H9 (cell line): ENCODE data around the gene C16orf90. TPM values are rescaled to one million over a fixed set of nuclear protein-coding genes. Genes with fewer than 3 reads are reported as not detected.
"Not testable (repeated sequence)": the region's sequence is repeated elsewhere in the genome, so short reads cannot be mapped to it uniquely, and the experiment has no call there.

Experiments used
- DNase-seq: peaks from one replicate; pipeline ENCODE4 v3.0.0-alpha.2; 2017
- H2AFZ ChIP-seq: one replicate; pipeline ENCODE4 v1.6.1; 2013; ENCODE audit warnings: mild to moderate bottlenecking, low read length, control low read depth, moderate library complexity
- H2AK5ac ChIP-seq: 2 replicates; pipeline ENCODE4 v1.6.1; 2013; ENCODE audit warnings: low read length, control low read depth, mixed read lengths; ENCODE audit not compliant: insufficient read length
- H2BK120ac ChIP-seq: one replicate; pipeline ENCODE4 v1.6.1; 2013; ENCODE audit warnings: low read depth, mild to moderate bottlenecking, low read length, control low read depth, inconsistent platforms; ENCODE audit not compliant: poor library complexity, severe bottlenecking
- H2BK12ac ChIP-seq: 2 replicates; pipeline ENCODE4 v1.6.1; 2013; ENCODE audit warnings: low read length, control low read depth, mixed read lengths, low read depth; ENCODE audit not compliant: insufficient read length
- H2BK15ac ChIP-seq: 2 replicates; pipeline ENCODE4 v1.6.1; 2013; ENCODE audit warnings: low read depth, low read length, control low read depth
- H2BK20ac ChIP-seq: one replicate; pipeline ENCODE4 v1.6.1; 2013; ENCODE audit warnings: low read depth, mild to moderate bottlenecking, low read length, control low read depth, inconsistent platforms; ENCODE audit not compliant: poor library complexity, severe bottlenecking
- H2BK5ac ChIP-seq: 2 replicates; pipeline ENCODE4 v1.6.1; 2013; ENCODE audit warnings: low read length, control low read depth, mixed read lengths; ENCODE audit not compliant: insufficient read length
- H3K14ac ChIP-seq: 2 replicates; pipeline ENCODE4 v1.6.1; 2013; ENCODE audit warnings: low read length, control low read depth; ENCODE audit not compliant: insufficient read depth
- H3K18ac ChIP-seq: 2 replicates; pipeline ENCODE4 v1.6.1; 2013; ENCODE audit warnings: low read depth, mild to moderate bottlenecking, mixed read lengths, low read length, control low read depth; ENCODE audit not compliant: insufficient read length
- H3K23ac ChIP-seq: 2 replicates; pipeline ENCODE4 v1.6.1; 2013; ENCODE audit warnings: low read length, control low read depth, mixed read lengths, low read depth; ENCODE audit not compliant: insufficient read length
- H3K23me2 ChIP-seq: 2 replicates; pipeline ENCODE4 v1.6.1; 2013; ENCODE audit warnings: low read depth, mild to moderate bottlenecking, mixed read lengths, low read length, control low read depth; ENCODE audit not compliant: insufficient read length, poor library complexity, severe bottlenecking
- H3K27ac ChIP-seq: 2 replicates; pipeline ENCODE4 v1.5.1; 2013; ENCODE audit warnings: low read length, control low read depth, mixed read lengths, low read depth; ENCODE audit not compliant: insufficient read length
- H3K27me3 ChIP-seq: 2 replicates; pipeline ENCODE4 v1.6.1; 2013; ENCODE audit warnings: low read length, control low read depth, inconsistent platforms; ENCODE audit not compliant: insufficient read depth
- H3K4ac ChIP-seq: 2 replicates; pipeline ENCODE4 v1.6.1; 2013; ENCODE audit warnings: low read depth, mild to moderate bottlenecking, control low read depth, inconsistent platforms, low read length, moderate library complexity
- H3K4me1 ChIP-seq: 2 replicates; pipeline ENCODE4 v1.6.1; 2013; ENCODE audit warnings: low read length, control low read depth, inconsistent platforms; ENCODE audit not compliant: insufficient read depth
- H3K4me2 ChIP-seq: 2 replicates; pipeline ENCODE4 v1.6.1; 2013; ENCODE audit warnings: low read length, control low read depth, mixed read lengths; ENCODE audit not compliant: insufficient read length, insufficient read depth
- H3K56ac ChIP-seq: 2 replicates; pipeline ENCODE4 v1.6.1; 2013; ENCODE audit warnings: low read depth, mild to moderate bottlenecking, mixed read lengths, low read length, control low read depth; ENCODE audit not compliant: insufficient read length
- H3K79me1 ChIP-seq: 2 replicates; pipeline ENCODE4 v1.6.1; 2013; ENCODE audit warnings: low read depth, mild to moderate bottlenecking, moderate library complexity, low read length, control low read depth, inconsistent platforms; ENCODE audit not compliant: insufficient read depth, poor library complexity, severe bottlenecking
- H3K79me2 ChIP-seq: 2 replicates; pipeline ENCODE4 v1.6.1; 2013; ENCODE audit warnings: low read length, control low read depth, inconsistent platforms; ENCODE audit not compliant: insufficient read depth
- H3K9ac ChIP-seq: 2 replicates; pipeline ENCODE4 v1.6.1; 2013; ENCODE audit warnings: low read length, control low read depth, mixed read lengths; ENCODE audit not compliant: insufficient read length; ENCODE audit errors: extremely low read depth
- H3K9me3 ChIP-seq: one replicate; pipeline ENCODE4 v1.6.1; 2013; ENCODE audit warnings: low read depth, low read length, inconsistent platforms; ENCODE audit not compliant: control insufficient read depth
- H3T11ph ChIP-seq: one replicate; pipeline ENCODE4 v1.6.1; 2013; ENCODE audit warnings: mild to moderate bottlenecking, low read length, control low read depth, inconsistent platforms
- H4K20me1 ChIP-seq: one replicate; pipeline ENCODE4 v1.6.1; 2013; ENCODE audit not compliant: control insufficient read depth, insufficient read length, insufficient read depth
- H4K5ac ChIP-seq: 2 replicates; pipeline ENCODE4 v1.6.1; 2013; ENCODE audit warnings: low read depth, mild to moderate bottlenecking, mixed read lengths, low read length, control low read depth; ENCODE audit not compliant: insufficient read length
- H4K8ac ChIP-seq: replicated peaks from 2 replicates; pipeline ENCODE4 v1.6.1; 2013; ENCODE audit warnings: low read length, control low read depth, mixed read lengths, low read depth; ENCODE audit not compliant: insufficient read length
- H4K91ac ChIP-seq: 2 replicates; pipeline ENCODE4 v1.6.1; 2013; ENCODE audit warnings: low read depth, mild to moderate bottlenecking, moderate library complexity, mixed read lengths, low read length, control low read depth; ENCODE audit not compliant: insufficient read length
- H3K27ac Mint-ChIP-seq, 3 experiments: 2 replicates in 2 of 3; 3 replicates in 1 of 3; pipeline ENCODE4 v1.8.0; 2020 to 2021; ENCODE audit warnings: mixed read lengths in 3 of 3, mild to moderate bottlenecking in 1 of 3, moderate library complexity in 1 of 3
- H3K27me3 Mint-ChIP-seq: 2 replicates; pipeline ENCODE4 v1.8.0; 2021; ENCODE audit warnings: low read depth, mild to moderate bottlenecking, moderate library complexity, mixed read lengths
- H3K36me3 Mint-ChIP-seq, 3 experiments: 2 replicates in 2 of 3; 3 replicates in 1 of 3; pipeline ENCODE4 v1.8.0; 2020 to 2021; ENCODE audit warnings: low read depth in 3 of 3, mixed read lengths in 3 of 3; ENCODE audit not compliant: insufficient read depth in 1 of 3
- H3K4me1 Mint-ChIP-seq, 2 experiments: 2 replicates each; pipeline ENCODE4 v1.8.0; 2020; ENCODE audit warnings: mixed read lengths in 2 of 2
- H3K4me3 Mint-ChIP-seq, 2 experiments: 2 replicates in 1 of 2; 3 replicates in 1 of 2; pipeline ENCODE4 v1.8.0; 2020 to 2021; ENCODE audit warnings: mild to moderate bottlenecking in 2 of 2, mixed read lengths in 2 of 2, moderate library complexity in 1 of 2
- H3K9me3 Mint-ChIP-seq, 2 experiments: 2 replicates in 1 of 2; 3 replicates in 1 of 2; pipeline ENCODE4 v1.8.0; 2020; ENCODE audit warnings: mild to moderate bottlenecking in 2 of 2, mixed read lengths in 2 of 2, moderate library complexity in 1 of 2
- WGBS: extraction: QIAGEN DNeasy Blood & Tissue Kit; methylation state at CpG from one replicate; pipeline ENCODE4 v1.1.7; 2013; ENCODE audit warnings: missing lambda C conversion rate, low lambda C conversion rate, mixed read lengths; ENCODE audit not compliant: insufficient read length; ENCODE audit errors: extremely low coverage; 5-methylcytosine and 5-hydroxymethylcytosine counted together
- total RNA-seq: library from RNA; stranded (reverse); gene quantifications from 2 replicates; pipeline ENCODE4 v1.2.1, GENCODE V29; 2021
- TF ChIP-seq, protein P1 (sequence below): fragments of 200-600 bp; sonication (generic); conservative IDR thresholded peaks from 3 replicates; pipeline ENCODE4 v1.8.0; 2021; ENCODE audit warnings: antibody characterized with exemption, mild to moderate bottlenecking

C16orf90 gene
- total RNA-seq, 1 experiment from 2014 or later: not detected

DNA sequence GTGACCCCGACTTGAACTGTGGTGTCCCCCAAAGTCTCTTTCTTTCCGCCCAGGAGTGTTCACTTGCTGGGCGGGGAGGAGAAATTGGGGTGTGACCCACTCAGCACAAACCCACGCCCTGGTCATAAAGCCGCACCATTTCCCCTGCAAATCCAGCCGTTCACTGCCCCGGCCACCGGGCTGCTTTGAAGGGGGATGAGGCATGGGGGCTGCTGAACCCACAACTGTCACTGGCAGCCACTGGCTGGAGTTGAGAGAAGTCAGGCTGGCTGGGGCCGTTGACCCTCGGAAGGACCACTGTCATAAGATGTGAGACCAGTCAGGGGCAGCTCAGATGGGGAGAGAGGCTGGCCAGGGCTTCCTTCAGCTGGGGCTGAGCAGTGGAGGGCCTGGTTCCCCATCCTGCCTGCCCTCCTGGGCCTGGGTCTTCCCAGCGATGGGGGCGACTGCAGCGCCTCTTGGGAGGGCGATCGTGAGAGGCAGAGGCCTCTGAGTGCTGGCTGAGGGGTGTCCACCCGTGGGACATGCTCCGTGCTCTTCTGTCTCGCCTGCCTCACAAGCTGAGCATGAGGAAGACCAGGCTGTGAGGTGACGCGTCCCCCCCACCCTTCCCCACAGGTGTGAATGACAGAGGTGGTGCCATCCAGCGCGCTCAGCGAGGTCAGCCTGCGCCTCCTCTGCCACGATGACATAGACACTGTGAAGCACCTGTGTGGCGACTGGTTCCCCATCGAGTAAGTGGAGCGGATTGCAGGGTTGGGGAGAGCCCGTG, 19.5 kb downstream of the C16orf90 start:
- Histone ChIP-seq H3K79me2 (peaks cover 2% of the 10 kb centered on the region; the same call in 1 of the 2 replicates), H2AFZ (no peak overlapping the region), H4K20me1 (peaks cover 3% of the 10 kb centered on the region), H3K23ac (no peak overlapping the region), H3K9me3 (no peaks in the 10 kb centered on the region), H3K4me1 (no peaks in the 10 kb centered on the region), H3K9ac (no peak overlapping the region), H3K14ac (peak overlapping the region; percentile 17; the same call in 1 of the 2 replicates), H4K91ac (no peak overlapping the region), H2BK15ac (0 out of 2 replicates have a peak overlapping the region, but pooled peaks have one; percentile 68), H3K27me3 (no peaks in the 10 kb centered on the region), H2AK5ac (no peak overlapping the region), H3K4ac (no peak overlapping the region), H3K27ac (no peak overlapping the region), H3K79me1 (no peaks in the 10 kb centered on the region), H4K5ac (no peak overlapping the region), H3K56ac (no peak overlapping the region), H2BK12ac (no peak overlapping the region), H3K23me2 (no peaks in the 10 kb centered on the region), H2BK120ac (no peak overlapping the region), H3T11ph (no peak overlapping the region), H4K8ac (no peak overlapping the region), H3K18ac (no peak overlapping the region), H3K4me2 (no peak overlapping the region), H2BK20ac (no peak overlapping the region), H2BK5ac (no peak overlapping the region)
- Mint-ChIP-seq H3K36me3 (peaks cover 3 to 19% (median 11%) of the 10 kb centered on the region in 3 experiments; a peak in 6 of 7 replicates), H3K4me1 (peaks cover under 1 to 2% of the 10 kb centered on the region in 2 experiments), H3K27ac (peak overlapping the region in 2 of 3 experiments; percentile 68 to 90; a peak in 4 of 7 replicates), H3K9me3 (no peaks in the 10 kb centered on the region), H3K27me3 (no peaks in the 10 kb centered on the region; the same call in 1 of the 2 replicates), H3K4me3 (no peak overlapping the region)
- WGBS: no CpG with 5 or more reads among the region's 29 CpGs
- TF ChIP-seq, protein P1, sequence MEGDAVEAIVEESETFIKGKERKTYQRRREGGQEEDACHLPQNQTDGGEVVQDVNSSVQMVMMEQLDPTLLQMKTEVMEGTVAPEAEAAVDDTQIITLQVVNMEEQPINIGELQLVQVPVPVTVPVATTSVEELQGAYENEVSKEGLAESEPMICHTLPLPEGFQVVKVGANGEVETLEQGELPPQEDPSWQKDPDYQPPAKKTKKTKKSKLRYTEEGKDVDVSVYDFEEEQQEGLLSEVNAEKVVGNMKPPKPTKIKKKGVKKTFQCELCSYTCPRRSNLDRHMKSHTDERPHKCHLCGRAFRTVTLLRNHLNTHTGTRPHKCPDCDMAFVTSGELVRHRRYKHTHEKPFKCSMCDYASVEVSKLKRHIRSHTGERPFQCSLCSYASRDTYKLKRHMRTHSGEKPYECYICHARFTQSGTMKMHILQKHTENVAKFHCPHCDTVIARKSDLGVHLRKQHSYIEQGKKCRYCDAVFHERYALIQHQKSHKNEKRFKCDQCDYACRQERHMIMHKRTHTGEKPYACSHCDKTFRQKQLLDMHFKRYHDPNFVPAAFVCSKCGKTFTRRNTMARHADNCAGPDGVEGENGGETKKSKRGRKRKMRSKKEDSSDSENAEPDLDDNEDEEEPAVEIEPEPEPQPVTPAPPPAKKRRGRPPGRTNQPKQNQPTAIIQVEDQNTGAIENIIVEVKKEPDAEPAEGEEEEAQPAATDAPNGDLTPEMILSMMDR: no peak
- DNase-seq: no peak

DNA sequence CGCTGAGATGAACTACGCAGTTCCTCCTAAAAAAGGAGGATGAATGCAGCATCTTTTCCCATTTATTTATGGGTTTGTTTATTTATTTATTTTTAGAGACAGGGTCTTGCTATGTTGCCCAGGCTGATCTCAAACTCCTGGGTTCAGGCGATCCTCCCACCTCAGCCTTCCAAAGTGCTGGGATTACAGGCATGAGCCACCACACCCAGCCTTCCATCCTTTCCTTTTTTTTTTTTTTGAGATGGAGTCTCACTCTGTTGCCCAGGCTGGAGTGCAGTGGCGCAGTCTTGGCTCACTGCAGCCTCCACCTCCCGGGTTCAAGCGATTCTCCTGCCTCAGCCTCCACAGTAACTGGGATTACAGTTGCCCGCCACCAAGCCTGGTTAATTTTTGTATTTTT, 20.4 kb downstream of the C16orf90 start:
- H4K8ac ChIP-seq, H3K27me3 ChIP-seq, H3K4me2 ChIP-seq, H3K23ac ChIP-seq, H2BK20ac ChIP-seq, DNase-seq, H3K9ac ChIP-seq, H4K91ac ChIP-seq, H3K23me2 ChIP-seq, H2BK120ac ChIP-seq, H3K9me3 Mint-ChIP-seq, H2AFZ ChIP-seq, H3K4ac ChIP-seq, H2AK5ac ChIP-seq, H3K56ac ChIP-seq, H2BK12ac ChIP-seq, H3K4me1 Mint-ChIP-seq, H3K27me3 Mint-ChIP-seq, H3K18ac ChIP-seq, H4K20me1 ChIP-seq, H3K9me3 ChIP-seq, H3K14ac ChIP-seq, H3K4me3 Mint-ChIP-seq, H3T11ph ChIP-seq, H2BK15ac ChIP-seq, H3K79me1 ChIP-seq, H3K27ac ChIP-seq, H3K4me1 ChIP-seq, H3K79me2 ChIP-seq, H2BK5ac ChIP-seq, H4K5ac ChIP-seq, H3K27ac Mint-ChIP-seq: not testable (repeated sequence)
- no CpG with 5 or more reads among the region's 7 CpGs for WGBS
- peaks cover 3 to 17% (median 11%) of the 10 kb centered on the region in 3 experiments; a peak in 6 of 7 replicates for H3K36me3 Mint-ChIP-seq
